ENCODE measurements around the gene PROSER3. TPM values are rescaled to one million over a fixed set of nuclear protein-coding genes. Genes with fewer than 3 reads are reported as not detected.
A peak's percentile ranks its signal among the peaks of the same experiment; 100 is the strongest.

PROSER3 gene
- total and polyA plus RNA-seq, 2 of the 13 experiments (the other 11 are each of a cell fraction or from before 2014, with no cell fraction given): 5.1 to 5.7 TPM

DNA sequence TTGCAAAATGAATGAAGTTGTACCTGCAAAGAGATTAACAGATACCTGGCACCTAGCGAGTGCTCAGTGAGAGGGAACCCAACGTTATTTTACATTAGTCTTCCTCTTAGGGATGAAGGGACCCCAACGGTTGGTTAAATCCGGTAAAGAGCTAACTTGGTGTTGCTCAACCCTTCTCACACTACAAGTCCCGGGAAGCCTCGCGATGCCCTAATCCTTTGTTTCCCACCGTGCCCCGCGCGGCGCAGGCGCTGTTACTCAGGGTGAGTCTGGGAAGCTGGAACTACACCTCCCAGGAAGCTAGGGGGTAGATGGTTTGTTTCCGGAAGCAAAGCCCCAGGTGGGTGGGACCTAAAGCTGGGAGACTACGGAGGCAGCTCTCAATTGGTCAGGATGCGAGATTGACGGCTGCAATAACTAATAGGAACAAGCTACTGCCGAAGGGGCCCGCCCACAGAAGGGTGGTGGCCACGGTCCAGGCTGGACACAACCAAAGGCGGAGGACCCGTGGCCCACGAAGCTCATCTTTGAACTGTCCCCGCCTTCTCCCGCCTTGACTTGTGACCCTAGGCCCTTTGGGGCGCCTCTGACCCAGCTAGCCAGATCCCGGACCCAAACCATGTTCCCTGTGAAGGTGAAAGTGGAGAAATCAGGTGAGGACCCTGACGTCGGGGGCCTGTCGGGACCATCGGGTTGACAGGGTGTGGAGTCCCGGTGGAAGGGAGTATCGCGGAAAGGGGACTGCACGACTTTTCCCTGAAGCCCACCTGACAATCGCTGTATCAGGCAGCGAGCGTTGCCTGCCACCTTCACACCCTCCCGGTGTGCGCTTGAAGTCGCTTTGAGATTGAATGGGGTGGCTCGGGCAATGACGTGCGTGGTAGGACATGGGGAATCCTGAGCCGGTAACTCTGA lies 9.6 kb upstream of the PROSER3 start, which contains the start of gene LIN37 (continued):
- TF ChIP-seq, protein P1, sequence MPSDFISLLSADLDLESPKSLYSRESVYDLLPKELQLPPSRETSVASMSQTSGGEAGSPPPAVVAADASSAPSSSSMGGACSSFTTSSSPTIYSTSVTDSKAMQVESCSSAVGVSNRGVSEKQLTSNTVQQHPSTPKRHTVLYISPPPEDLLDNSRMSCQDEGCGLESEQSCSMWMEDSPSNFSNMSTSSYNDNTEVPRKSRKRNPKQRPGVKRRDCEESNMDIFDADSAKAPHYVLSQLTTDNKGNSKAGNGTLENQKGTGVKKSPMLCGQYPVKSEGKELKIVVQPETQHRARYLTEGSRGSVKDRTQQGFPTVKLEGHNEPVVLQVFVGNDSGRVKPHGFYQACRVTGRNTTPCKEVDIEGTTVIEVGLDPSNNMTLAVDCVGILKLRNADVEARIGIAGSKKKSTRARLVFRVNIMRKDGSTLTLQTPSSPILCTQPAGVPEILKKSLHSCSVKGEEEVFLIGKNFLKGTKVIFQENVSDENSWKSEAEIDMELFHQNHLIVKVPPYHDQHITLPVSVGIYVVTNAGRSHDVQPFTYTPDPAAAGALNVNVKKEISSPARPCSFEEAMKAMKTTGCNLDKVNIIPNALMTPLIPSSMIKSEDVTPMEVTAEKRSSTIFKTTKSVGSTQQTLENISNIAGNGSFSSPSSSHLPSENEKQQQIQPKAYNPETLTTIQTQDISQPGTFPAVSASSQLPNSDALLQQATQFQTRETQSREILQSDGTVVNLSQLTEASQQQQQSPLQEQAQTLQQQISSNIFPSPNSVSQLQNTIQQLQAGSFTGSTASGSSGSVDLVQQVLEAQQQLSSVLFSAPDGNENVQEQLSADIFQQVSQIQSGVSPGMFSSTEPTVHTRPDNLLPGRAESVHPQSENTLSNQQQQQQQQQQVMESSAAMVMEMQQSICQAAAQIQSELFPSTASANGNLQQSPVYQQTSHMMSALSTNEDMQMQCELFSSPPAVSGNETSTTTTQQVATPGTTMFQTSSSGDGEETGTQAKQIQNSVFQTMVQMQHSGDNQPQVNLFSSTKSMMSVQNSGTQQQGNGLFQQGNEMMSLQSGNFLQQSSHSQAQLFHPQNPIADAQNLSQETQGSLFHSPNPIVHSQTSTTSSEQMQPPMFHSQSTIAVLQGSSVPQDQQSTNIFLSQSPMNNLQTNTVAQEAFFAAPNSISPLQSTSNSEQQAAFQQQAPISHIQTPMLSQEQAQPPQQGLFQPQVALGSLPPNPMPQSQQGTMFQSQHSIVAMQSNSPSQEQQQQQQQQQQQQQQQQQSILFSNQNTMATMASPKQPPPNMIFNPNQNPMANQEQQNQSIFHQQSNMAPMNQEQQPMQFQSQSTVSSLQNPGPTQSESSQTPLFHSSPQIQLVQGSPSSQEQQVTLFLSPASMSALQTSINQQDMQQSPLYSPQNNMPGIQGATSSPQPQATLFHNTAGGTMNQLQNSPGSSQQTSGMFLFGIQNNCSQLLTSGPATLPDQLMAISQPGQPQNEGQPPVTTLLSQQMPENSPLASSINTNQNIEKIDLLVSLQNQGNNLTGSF (CRISPR knock-in tag; IDR thresholded peaks at IDR 0.05): no peak
- peak; percentile 97 for TF ChIP-seq NFYB (CRISPR knock-in tag; IDR thresholded peaks at IDR 0.05)
- peak; percentile 84 for TF ChIP-seq ZFY (CRISPR knock-in tag; IDR thresholded peaks at IDR 0.05)
- TF ChIP-seq ZNF431 (CRISPR knock-in tag; IDR thresholded peaks at IDR 0.05; ENCODE audit: borderline replicate concordance, low read depth): no peak
- TF ChIP-seq, protein P2, sequence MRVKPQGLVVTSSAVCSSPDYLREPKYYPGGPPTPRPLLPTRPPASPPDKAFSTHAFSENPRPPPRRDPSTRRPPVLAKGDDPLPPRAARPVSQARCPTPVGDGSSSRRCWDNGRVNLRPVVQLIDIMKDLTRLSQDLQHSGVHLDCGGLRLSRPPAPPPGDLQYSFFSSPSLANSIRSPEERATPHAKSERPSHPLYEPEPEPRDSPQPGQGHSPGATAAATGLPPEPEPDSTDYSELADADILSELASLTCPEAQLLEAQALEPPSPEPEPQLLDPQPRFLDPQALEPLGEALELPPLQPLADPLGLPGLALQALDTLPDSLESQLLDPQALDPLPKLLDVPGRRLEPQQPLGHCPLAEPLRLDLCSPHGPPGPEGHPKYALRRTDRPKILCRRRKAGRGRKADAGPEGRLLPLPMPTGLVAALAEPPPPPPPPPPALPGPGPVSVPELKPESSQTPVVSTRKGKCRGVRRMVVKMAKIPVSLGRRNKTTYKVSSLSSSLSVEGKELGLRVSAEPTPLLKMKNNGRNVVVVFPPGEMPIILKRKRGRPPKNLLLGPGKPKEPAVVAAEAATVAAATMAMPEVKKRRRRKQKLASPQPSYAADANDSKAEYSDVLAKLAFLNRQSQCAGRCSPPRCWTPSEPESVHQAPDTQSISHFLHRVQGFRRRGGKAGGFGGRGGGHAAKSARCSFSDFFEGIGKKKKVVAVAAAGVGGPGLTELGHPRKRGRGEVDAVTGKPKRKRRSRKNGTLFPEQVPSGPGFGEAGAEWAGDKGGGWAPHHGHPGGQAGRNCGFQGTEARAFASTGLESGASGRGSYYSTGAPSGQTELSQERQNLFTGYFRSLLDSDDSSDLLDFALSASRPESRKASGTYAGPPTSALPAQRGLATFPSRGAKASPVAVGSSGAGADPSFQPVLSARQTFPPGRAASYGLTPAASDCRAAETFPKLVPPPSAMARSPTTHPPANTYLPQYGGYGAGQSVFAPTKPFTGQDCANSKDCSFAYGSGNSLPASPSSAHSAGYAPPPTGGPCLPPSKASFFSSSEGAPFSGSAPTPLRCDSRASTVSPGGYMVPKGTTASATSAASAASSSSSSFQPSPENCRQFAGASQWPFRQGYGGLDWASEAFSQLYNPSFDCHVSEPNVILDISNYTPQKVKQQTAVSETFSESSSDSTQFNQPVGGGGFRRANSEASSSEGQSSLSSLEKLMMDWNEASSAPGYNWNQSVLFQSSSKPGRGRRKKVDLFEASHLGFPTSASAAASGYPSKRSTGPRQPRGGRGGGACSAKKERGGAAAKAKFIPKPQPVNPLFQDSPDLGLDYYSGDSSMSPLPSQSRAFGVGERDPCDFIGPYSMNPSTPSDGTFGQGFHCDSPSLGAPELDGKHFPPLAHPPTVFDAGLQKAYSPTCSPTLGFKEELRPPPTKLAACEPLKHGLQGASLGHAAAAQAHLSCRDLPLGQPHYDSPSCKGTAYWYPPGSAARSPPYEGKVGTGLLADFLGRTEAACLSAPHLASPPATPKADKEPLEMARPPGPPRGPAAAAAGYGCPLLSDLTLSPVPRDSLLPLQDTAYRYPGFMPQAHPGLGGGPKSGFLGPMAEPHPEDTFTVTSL (CRISPR knock-in tag; IDR thresholded peaks at IDR 0.05; ENCODE audit: borderline replicate concordance): no peak
- no peak for TF ChIP-seq HNRNPUL1 (IDR thresholded peaks at IDR 0.05; ENCODE audit: low read depth, low read length)
- TF ChIP-seq MAFF (IDR thresholded peaks at IDR 0.05; ENCODE audit: low read depth, low read length): no peak
- no peak for TF ChIP-seq RELA (CRISPR knock-in tag; IDR thresholded peaks at IDR 0.05)
- TF ChIP-seq, protein P3, sequence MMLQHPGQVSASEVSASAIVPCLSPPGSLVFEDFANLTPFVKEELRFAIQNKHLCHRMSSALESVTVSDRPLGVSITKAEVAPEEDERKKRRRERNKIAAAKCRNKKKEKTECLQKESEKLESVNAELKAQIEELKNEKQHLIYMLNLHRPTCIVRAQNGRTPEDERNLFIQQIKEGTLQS (CRISPR knock-in tag; IDR thresholded peaks at IDR 0.05): no peak
- TF ChIP-seq ZNF460 (CRISPR knock-in tag; IDR thresholded peaks at IDR 0.05; ENCODE audit: borderline replicate concordance): no peak
- TF ChIP-seq HNRNPL (IDR thresholded peaks at IDR 0.05; ENCODE audit: low read depth, low read length): no peak
- no peak for TF ChIP-seq ATM (IDR thresholded peaks at IDR 0.05; ENCODE audit: borderline replicate concordance)
- no peak; the same call in 1 of the 2 replicates for TF ChIP-seq ZNF891 (CRISPR knock-in tag; IDR thresholded peaks at IDR 0.05)
- TF ChIP-seq ZNF225 (CRISPR knock-in tag; IDR thresholded peaks at IDR 0.05): no peak
- TF ChIP-seq MBD4 (IDR thresholded peaks at IDR 0.05; ENCODE audit: borderline replicate concordance, low read length): no peak
- no peak for TF ChIP-seq SRSF9 (IDR thresholded peaks at IDR 0.05; ENCODE audit: borderline replicate concordance, insufficient read depth, low read depth, low read length, poor library complexity, severe bottlenecking)
- TF ChIP-seq FOXC1 (CRISPR knock-in tag; IDR thresholded peaks at IDR 0.05; ENCODE audit: borderline replicate concordance): 0 out of 2 replicates have a peak, but pooled peaks have one; percentile 60
- no peak for TF ChIP-seq ZSCAN21 (CRISPR knock-in tag; IDR thresholded peaks at IDR 0.05; ENCODE audit: borderline replicate concordance)

Data from HepG2 (cell line).